Hepatocyte (in vitro differentiated cells): ENCODE measurements around the gene DSCAM. TPM values are rescaled to one million over a fixed set of nuclear protein-coding genes. Genes with fewer than 3 reads are reported as not detected.

Experiments used
- DNase-seq: peaks from one replicate; pipeline ENCODE4 v3.0.0-alpha.2; 2016; ENCODE audit warnings: low spot score
- H2AFZ ChIP-seq: fragments of 200-600 bp; sonication (generic); 2 replicates; pipeline ENCODE4 v1.6.0; 2016; ENCODE audit warnings: antibody characterized with exemption, mild to moderate bottlenecking
- H3K27ac ChIP-seq: fragments of 200-600 bp; sonication (generic); 2 replicates; pipeline ENCODE4 v1.5.1; 2016; ENCODE audit warnings: mild to moderate bottlenecking
- H3K27me3 ChIP-seq: fragments of 200-600 bp; sonication (generic); 2 replicates; pipeline ENCODE4 v1.6.1; 2016
- H3K36me3 ChIP-seq: fragments of 200-600 bp; sonication (generic); replicated peaks from 2 replicates; pipeline ENCODE4 v1.5.1; 2016; ENCODE audit warnings: low read depth; ENCODE audit not compliant: insufficient read depth
- H3K4me1 ChIP-seq: fragments of 200-600 bp; sonication (generic); 2 replicates; pipeline ENCODE4 v1.5.1; 2016; ENCODE audit warnings: mild to moderate bottlenecking, moderate library complexity; ENCODE audit not compliant: insufficient read depth
- H3K4me2 ChIP-seq: fragments of 200-600 bp; sonication (generic); 2 replicates; pipeline ENCODE4 v1.6.0; 2016
- H3K4me3 ChIP-seq: fragments of 200-600 bp; sonication (generic); 2 replicates; pipeline ENCODE4 v1.5.1; 2016; ENCODE audit warnings: mild to moderate bottlenecking
- H3K79me2 ChIP-seq: fragments of 200-600 bp; sonication (generic); 2 replicates; pipeline ENCODE4 v1.6.0; 2017; ENCODE audit warnings: mild to moderate bottlenecking
- H3K9me2 ChIP-seq: fragments of 200-600 bp; sonication (generic); replicated peaks from 2 replicates; pipeline ENCODE4 v1.6.0; 2017; ENCODE audit warnings: mild to moderate bottlenecking; ENCODE audit not compliant: insufficient read depth
- H3K9me3 ChIP-seq: fragments of 200-600 bp; sonication (generic); 2 replicates; pipeline ENCODE4 v1.5.1; 2016; ENCODE audit warnings: low read depth, mild to moderate bottlenecking
- H4K20me1 ChIP-seq: fragments of 200-600 bp; sonication (generic); 2 replicates; pipeline ENCODE4 v1.6.0; 2016; ENCODE audit warnings: mild to moderate bottlenecking; ENCODE audit not compliant: insufficient read depth, poor library complexity, severe bottlenecking
- EZH2 ChIP-seq: fragments of 200-600 bp; sonication (generic); IDR thresholded peaks from 2 replicates; pipeline ENCODE4 v1.6.1; 2016; ENCODE audit warnings: antibody characterized with exemption, mild to moderate bottlenecking, borderline replicate concordance
- EZH2phosphoT487 ChIP-seq: fragments of 200-600 bp; sonication (generic); IDR thresholded peaks from one replicate; pipeline ENCODE4 v1.6.1; 2018; ENCODE audit warnings: antibody characterized with exemption, mild to moderate bottlenecking, low read depth, moderate library complexity; ENCODE audit not compliant: unreplicated experiment, severe bottlenecking
- WGBS: methylation state at CpG from one replicate; pipeline ENCODE4 v1.1.6; 2016; ENCODE audit warnings: low lambda C conversion rate; ENCODE audit errors: missing lambda C conversion rate; 5-methylcytosine and 5-hydroxymethylcytosine counted together
- polyA plus RNA-seq: library from polyadenylated mRNA; unstranded; fragments of >200 nt; fragmentation: Nextera tagmentation; extraction: Ambion mirVana; gene quantifications from 2 replicates; pipeline ENCODE4 v1.2.1, GENCODE V29; 2016
- total RNA-seq: library from RNA; depleted of rRNA; stranded (reverse); fragments of >200 nt; gene quantifications from 2 replicates; pipeline ENCODE4 v1.2.3, GENCODE V29; 2014
- TF ChIP-seq, protein P1 (sequence below): fragments of 200-600 bp; sonication (generic); IDR thresholded peaks from 2 replicates; pipeline ENCODE4 v1.5.1; 2016; ENCODE audit warnings: antibody characterized with exemption, mild to moderate bottlenecking; ENCODE audit not compliant: poor library complexity

Gene DSCAM
- total and polyA plus RNA-seq, 2 experiments from 2014 or later: 0.33 TPM; not detected in 1

- H3K4me2 ChIP-seq: no peak overlapping the region
- H3K36me3 ChIP-seq: no peaks in the 10 kb centered on the region
- no peak for DNase-seq
- H3K4me1 ChIP-seq: no peaks in the 10 kb centered on the region
- 98% methylated on average over 2 of the region's 2 CpGs for WGBS
- H3K79me2 ChIP-seq: no peaks in the 10 kb centered on the region
- H2AFZ ChIP-seq: no peak overlapping the region
- TF ChIP-seq EZH2phosphoT487 (no peak), EZH2 (no peak)
- TF ChIP-seq, protein P1, sequence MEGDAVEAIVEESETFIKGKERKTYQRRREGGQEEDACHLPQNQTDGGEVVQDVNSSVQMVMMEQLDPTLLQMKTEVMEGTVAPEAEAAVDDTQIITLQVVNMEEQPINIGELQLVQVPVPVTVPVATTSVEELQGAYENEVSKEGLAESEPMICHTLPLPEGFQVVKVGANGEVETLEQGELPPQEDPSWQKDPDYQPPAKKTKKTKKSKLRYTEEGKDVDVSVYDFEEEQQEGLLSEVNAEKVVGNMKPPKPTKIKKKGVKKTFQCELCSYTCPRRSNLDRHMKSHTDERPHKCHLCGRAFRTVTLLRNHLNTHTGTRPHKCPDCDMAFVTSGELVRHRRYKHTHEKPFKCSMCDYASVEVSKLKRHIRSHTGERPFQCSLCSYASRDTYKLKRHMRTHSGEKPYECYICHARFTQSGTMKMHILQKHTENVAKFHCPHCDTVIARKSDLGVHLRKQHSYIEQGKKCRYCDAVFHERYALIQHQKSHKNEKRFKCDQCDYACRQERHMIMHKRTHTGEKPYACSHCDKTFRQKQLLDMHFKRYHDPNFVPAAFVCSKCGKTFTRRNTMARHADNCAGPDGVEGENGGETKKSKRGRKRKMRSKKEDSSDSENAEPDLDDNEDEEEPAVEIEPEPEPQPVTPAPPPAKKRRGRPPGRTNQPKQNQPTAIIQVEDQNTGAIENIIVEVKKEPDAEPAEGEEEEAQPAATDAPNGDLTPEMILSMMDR: no peak
- H3K27me3 ChIP-seq: no peaks in the 10 kb centered on the region
- H3K9me2 ChIP-seq: no peaks in the 10 kb centered on the region
- no peak overlapping the region for H3K4me3 ChIP-seq
- H3K9me3 ChIP-seq: no peaks in the 10 kb centered on the region
- no peaks in the 10 kb centered on the region for H4K20me1 ChIP-seq
- H3K27ac ChIP-seq: no peak overlapping the region
Observed at GRCh38 chr21:40433538-40433937, 413.4 kb downstream of the DSCAM start.

- H3K79me2 ChIP-seq: no peaks in the 10 kb centered on the region
- H3K4me3 ChIP-seq: no peak overlapping the region
- H3K9me3 ChIP-seq: no peaks in the 10 kb centered on the region
- 58% methylated on average over 1 of the region's 1 CpG for WGBS
- H3K4me2 ChIP-seq: no peak overlapping the region
- TF ChIP-seq EZH2phosphoT487: no peak
- no peak for TF ChIP-seq EZH2
- TF ChIP-seq, protein P1: no peak
- no peaks in the 10 kb centered on the region for H3K9me2 ChIP-seq
- no peaks in the 10 kb centered on the region for H3K27me3 ChIP-seq
- H3K36me3 ChIP-seq: no peaks in the 10 kb centered on the region
- no peak for DNase-seq
- H3K27ac ChIP-seq: no peak overlapping the region
- no peak overlapping the region for H2AFZ ChIP-seq
- no peaks in the 10 kb centered on the region for H4K20me1 ChIP-seq
- H3K4me1 ChIP-seq: no peaks in the 10 kb centered on the region
Observed at GRCh38 chr21:40425981-40426380, 421.0 kb downstream of the DSCAM start.

DNA sequence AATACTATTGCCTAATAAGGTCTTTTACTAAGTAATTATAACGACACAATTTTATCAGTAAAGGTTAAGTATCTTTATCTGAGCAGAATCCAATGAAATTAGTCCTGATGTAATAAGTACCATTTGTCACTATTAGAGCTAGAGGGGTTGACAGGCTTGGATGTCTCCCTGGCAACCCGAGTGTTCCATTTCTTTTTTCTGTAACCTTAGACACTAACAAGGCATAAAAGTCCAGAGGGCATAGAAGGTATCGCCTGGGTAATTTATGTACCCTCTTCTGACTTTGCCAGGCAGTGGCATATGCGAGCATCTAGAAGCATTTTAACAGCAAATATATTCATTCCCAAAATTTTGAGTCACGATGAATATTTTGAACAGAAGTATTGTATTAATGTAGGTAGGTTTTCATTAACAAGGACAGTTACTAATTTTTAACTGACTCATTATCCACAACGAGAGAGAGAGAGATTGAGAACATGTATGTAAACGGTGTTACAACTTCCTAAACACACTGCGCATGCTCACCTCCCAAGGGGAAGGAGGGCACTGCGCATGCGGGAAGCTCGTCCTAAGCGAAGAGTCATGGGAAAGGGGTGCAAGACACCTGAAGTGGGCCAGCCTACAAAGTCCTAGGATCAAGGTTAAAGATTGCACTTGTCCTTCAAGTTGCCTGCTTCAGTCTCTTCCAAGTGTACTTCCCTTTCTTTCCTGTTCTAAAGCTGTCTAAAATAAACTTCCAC is 423.9 kb downstream of the DSCAM start:
- Histone ChIP-seq H3K4me3 (no peak overlapping the region), H3K27me3 (no peaks in the 10 kb centered on the region), H3K36me3 (no peaks in the 10 kb centered on the region), H3K79me2 (no peaks in the 10 kb centered on the region), H3K4me2 (no peak overlapping the region), H4K20me1 (no peaks in the 10 kb centered on the region), H3K27ac (no peak overlapping the region), H3K9me3 (peaks cover 6% of the 10 kb centered on the region), H2AFZ (no peak overlapping the region), H3K9me2 (no peaks in the 10 kb centered on the region), H3K4me1 (no peaks in the 10 kb centered on the region)
- DNase-seq: no peak
- TF ChIP-seq EZH2phosphoT487 (no peak), EZH2 (no peak)
- TF ChIP-seq, protein P1: no peak
- 86% methylated on average over 12 of the region's 12 CpGs for WGBS
